ENCODE data around the gene ALOX5AP. TPM values are rescaled to one million over a fixed set of nuclear protein-coding genes. Genes with fewer than 3 reads are reported as not detected.

The ALOX5AP gene
- total RNA-seq = 1 to 10 TPM in 1 of 8 experiments, under 1 TPM in 3, not detected in 4; 0.50 to 1.6 (median 0.64) TPM

DNA sequence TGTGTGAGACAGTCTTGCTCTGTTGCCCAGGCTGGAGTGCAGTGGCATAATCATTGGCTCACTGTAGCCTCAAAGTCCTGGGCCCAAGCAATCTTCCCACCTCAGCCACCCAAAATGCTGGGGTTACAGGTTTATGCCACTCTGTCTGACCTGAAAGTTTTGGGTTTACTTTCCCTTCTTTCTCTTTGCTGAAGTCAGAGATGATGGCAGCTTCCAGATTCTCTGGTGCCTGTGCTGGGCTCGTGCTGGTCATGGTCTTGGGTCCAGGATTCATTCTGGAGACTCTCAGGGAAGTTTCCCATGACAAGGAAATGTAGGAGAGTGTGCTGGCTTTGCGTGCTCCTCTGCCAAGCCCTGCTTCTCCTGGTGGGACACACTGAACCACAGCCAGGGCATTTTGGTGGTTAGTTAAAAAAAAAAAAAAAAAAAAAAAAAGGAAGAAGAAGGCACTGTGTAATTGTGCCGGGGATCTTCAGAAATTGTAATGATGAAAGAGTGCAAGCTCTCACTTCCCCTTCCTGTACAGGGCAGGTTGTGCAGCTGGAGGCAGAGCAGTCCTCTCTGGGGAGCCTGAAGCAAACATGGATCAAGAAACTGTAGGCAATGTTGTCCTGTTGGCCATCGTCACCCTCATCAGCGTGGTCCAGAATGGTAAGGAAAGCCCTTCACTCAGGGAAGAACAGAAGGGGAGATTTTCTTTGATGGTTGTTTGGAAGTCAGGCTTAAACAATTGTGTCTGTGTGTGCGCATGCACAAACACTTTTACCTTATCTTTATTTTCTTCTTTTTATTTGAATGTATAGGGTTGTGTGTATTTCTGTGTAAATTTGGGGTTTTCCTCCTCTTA is at the start of gene ALOX5AP:
TSS of gene ALOX5AP (plus strand) at position 519 of the 847 bp plus-strand sequence. CDS start at position 582, 63 bp downstream.
- Histone ChIP-seq H3K4me1 (replicated peaks in 1 of 2) (peaks cover 34 to 42% of the 10 kb centered on the region in 2 donors), H3K4me3 (no peak within 1 kb of the TSS), H3K27ac (no peak within 1 kb of the TSS)
- no peak for ATAC-seq (replicated peaks in 6 of 8)
- 40 to 100% (median 83%) methylated on average over 1 to 6 of the region's 6 CpGs; no CpG with 5 or more reads in 3 of the 10 experiments for WGBS, 10 experiments
- in situ Hi-C loops (cut with MboI; ENCODE audit: low pct_unique_long_range_greater_than_20kb in 2 of 9, low sequenced_read_pairs in 9 of 9, unreplicated experiment in 9 of 9) = no loop called here

DNA sequence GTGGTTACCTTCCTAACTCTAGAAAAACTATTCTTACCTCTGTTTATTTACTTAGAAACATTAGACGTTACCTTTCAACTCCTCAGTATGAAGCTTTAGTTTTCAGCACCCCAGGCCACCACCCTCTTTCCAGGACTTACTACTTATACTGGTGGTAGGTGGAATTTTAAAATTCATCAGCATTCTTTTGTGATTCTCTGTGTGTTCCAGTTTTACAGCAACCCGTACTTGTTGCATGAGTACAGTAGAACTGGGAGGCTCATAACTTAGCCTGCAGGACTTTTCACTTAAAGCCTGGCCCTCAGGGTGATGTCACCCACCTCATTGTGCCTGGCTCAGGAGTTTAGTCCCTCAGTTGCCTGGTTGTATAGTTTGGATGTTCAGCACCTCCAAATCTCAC is 49.4 kb upstream of the ALOX5AP start:
- Histone ChIP-seq H3K4me1 (replicated peaks in 1 of 2) (peaks cover 7 to 12% of the 10 kb centered on the region in 2 donors), H3K4me3 (no peak overlapping the region), H3K27ac (no peak overlapping the region)
- ATAC-seq (replicated peaks in 6 of 8) = no peak
- 52 to 100% (median 73%) methylated on average over 1 to 2 of the region's 2 CpGs; no CpG with 5 or more reads in 3 of the 10 experiments for WGBS, 10 experiments
- in situ Hi-C loops (cut with MboI; ENCODE audit: low pct_unique_long_range_greater_than_20kb in 2 of 9, low sequenced_read_pairs in 9 of 9, unreplicated experiment in 9 of 9) = loop anchor here in 3 of 9 experiments (10.0 to 25.0 kb wide), 3 partner anchors 101 to 351 kb away; no protein-coding TSS in a partner anchor

DNA sequence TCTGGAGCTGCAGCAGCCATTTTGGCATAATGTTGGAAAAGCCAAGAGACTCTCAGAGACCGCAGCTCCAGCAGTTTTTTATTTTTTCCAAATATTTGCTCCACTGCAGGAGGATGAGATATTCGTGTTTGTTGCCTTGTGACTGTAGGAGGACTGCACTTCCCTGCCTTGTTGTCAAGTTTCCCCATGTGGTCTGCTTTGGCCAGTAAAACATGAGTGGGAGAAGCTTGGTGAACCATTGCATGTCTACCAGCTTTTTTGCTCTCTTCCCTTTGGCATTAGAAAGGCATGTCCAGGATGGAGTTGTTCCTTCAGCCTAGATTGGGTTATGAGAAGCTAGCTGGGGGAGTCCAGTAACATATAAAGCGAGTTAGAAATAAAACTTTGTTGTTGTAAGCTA is 47.7 kb upstream of the ALOX5AP start:
- in situ Hi-C loops (cut with MboI; ENCODE audit: low pct_unique_long_range_greater_than_20kb in 2 of 9, low sequenced_read_pairs in 9 of 9, unreplicated experiment in 9 of 9) = loop anchor here in 3 of 9 experiments (10.0 to 25.0 kb wide), 3 partner anchors 100 to 350 kb away; no protein-coding TSS in a partner anchor
- Histone ChIP-seq H3K27ac (no peak overlapping the region), H3K4me3 (no peak overlapping the region), H3K4me1 (replicated peaks in 1 of 2) (no peaks in the 10 kb centered on the region)
- WGBS, 10 experiments = 37 to 100% (median 71%) methylated on average over 1 to 3 of the region's 3 CpGs; no CpG with 5 or more reads in 1 of the 10 experiments
- ATAC-seq (replicated peaks in 6 of 8) = no peak

DNA sequence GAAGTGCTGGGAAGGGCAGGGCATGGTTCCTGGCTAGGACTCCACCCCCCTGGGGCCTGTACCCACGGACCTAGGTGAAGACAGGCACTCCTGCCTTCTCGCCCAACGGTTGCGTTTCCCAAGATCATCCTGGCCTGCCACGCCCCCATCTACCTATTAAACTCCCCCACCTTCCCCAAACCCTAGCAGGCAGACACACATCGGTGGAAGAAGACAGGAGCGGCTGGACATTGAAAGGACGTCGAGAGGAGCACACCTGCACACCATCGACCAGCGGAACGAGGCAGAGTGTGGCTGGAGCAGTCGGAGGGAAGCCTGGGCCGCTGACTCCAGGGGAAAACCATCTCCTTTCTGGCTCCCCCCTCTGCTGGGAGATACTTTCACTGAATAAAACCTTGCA is 45.6 kb upstream of the ALOX5AP start:
- H3K27ac ChIP-seq = no peak overlapping the region
- no peak for ATAC-seq (replicated peaks in 6 of 8)
- H3K4me1 ChIP-seq (replicated peaks in 1 of 2) = peaks cover 0 to 4% of the 10 kb centered on the region in 2 donors
- H3K4me3 ChIP-seq = no peak overlapping the region
- 80 to 100% (median 93%) methylated on average over 1 to 10 of the region's 14 CpGs; no CpG with 5 or more reads in 3 of the 10 experiments for WGBS, 10 experiments
- in situ Hi-C loops (cut with MboI; ENCODE audit: low pct_unique_long_range_greater_than_20kb in 2 of 9, low sequenced_read_pairs in 9 of 9, unreplicated experiment in 9 of 9) = loop anchor here in 3 of 9 experiments (10.0 to 25.0 kb wide), 3 partner anchors 98 to 348 kb away; no protein-coding TSS in a partner anchor

DNA sequence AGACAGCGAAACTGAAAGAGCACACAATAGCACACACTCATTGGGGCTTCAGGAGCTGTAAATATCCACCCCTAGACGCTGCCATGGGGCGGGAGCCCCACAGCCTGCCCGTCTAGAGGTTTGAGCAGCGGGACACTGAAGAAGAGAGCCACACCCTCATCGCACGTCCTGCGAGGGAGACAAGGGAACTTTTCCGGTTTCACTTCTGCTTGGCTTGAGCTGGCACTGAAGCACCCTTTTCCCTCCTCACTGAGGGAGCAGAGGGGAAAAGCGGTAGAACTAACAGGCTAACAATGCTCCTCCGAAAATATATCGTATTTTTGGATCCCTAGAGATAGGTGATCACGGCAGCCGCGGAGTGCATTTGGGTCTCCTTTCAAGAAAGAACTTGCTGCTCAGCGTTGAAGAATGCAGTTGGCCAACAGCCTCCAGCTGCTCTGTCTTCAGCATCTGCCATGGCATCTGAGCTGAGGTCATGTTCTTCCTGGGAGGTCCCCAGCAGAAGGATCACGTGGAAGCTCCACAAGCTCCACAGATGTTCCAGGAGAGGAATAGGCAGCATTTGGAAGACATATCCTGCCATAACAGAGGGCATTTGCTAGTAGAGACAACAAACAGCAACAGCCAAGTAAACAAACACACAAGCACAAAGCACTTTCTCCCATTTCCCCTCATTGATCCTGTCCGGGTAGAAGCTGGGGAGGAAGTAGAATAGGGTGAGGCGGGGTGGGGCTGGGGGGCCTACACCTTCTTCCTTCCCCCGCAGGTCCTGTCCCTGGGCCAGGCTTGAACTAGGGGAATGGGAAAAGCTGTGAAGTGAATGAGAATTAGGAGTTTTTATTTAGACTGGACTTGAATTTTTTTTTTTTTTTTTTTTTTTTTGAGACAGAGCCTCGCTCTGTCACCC is 44.8 kb upstream of the ALOX5AP start:
- peak in 3 of 8 experiments; percentile 96 to 97 (median 97) for ATAC-seq (replicated peaks in 6 of 8)
- 0 to 96% (median 74%) methylated on average over 1 to 13 of the region's 21 CpGs; no CpG with 5 or more reads in 1 of the 10 experiments for WGBS, 10 experiments
- Histone ChIP-seq H3K4me1 (replicated peaks in 1 of 2) (peaks cover 0 to 9% of the 10 kb centered on the region in 2 donors), H3K4me3 (no peak overlapping the region), H3K27ac (no peak overlapping the region)
- in situ Hi-C loops (cut with MboI; ENCODE audit: low pct_unique_long_range_greater_than_20kb in 2 of 9, low sequenced_read_pairs in 9 of 9, unreplicated experiment in 9 of 9) = loop anchor here in 2 of 9 experiments (25.0 kb wide), 2 partner anchors 97 to 347 kb away; no protein-coding TSS in a partner anchor

DNA sequence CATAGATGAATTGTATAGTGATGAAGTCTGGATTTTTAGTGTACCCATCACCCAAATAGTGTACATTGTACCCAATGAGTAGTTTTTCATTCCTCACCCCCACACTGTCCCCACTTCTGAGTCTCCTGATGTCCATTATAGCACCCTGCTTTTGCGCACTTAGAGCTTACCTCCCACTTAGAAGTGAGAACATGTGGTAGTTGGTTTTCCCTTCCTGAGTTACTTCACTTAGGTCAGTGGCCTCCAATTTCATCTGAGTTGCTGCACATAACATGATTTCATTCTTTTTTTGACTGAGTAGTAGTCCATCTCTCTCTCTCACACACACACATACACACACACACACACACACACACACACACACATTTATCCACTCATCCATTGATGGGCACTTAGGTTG is 43.2 kb upstream of the ALOX5AP start:
- in situ Hi-C loops (cut with MboI; ENCODE audit: low pct_unique_long_range_greater_than_20kb in 2 of 9, low sequenced_read_pairs in 9 of 9, unreplicated experiment in 9 of 9) = loop anchor here in 2 of 9 experiments (25.0 kb wide), 2 partner anchors 95 to 345 kb away; no protein-coding TSS in a partner anchor

DNA sequence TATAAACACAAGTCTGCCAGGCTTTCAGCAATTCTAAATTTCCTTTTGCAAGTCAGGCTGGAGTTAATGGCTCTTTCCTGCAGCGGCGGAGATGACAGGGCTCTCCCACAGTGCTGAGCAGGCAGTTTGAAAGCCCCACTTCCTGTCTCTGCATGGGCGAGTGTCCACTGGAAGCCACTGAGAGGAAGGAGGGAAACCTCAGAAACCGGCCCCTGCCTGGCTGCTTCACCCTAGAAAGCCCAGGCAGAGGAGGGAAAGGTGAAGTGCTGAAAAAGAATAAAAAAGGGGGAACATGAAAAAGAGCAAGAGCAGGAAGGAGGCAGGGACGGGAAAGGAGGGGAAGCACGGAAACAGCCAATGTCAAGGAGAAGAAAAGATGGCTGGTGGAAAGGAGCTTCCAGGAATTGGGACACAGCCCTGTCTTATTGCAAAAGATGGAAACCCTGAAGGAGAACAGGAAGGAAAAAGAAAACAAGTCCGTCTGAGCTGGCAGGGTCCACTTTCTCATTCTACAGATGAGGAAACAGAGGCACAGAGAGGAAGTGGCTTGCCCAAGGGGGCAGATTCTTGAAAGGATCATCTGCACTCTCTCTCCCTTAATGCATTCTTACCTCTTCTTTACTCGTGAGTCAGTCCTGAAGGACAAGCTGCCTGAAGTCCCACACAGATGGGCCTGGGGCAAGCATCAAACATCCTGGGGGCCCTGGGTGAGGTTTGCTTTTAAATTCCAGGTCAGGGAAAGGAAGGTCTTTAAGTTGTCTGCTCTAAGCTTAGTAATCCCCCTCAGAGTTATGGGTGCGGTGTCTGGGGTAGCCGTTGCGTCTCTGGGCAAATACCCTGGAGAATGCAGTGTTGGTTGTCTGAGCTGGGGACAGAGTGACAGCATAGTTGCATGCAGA is 38.8 kb upstream of the ALOX5AP start:
- Histone ChIP-seq H3K27ac (peak overlapping the region in 1 of 2 donors; percentile 25), H3K4me1 (replicated peaks in 1 of 2) (peaks cover 16 to 26% of the 10 kb centered on the region in 2 donors), H3K4me3 (no peak overlapping the region)
- peak in 6 of 8 experiments; percentile 27 to 58 (median 51) for ATAC-seq (replicated peaks in 6 of 8)
- in situ Hi-C loops (cut with MboI; ENCODE audit: low pct_unique_long_range_greater_than_20kb in 2 of 9, low sequenced_read_pairs in 9 of 9, unreplicated experiment in 9 of 9) = loop anchor here in 2 of 9 experiments (25.0 kb wide), 2 partner anchors 91 to 341 kb away; no protein-coding TSS in a partner anchor
- 24 to 82% (median 49%) methylated on average over 1 to 10 of the region's 11 CpGs for WGBS, 10 experiments

More for the DNA sequence above, 43.2 kb upstream of the ALOX5AP start:
- no peak for ATAC-seq (replicated peaks in 6 of 8)
- Histone ChIP-seq H3K4me1 (replicated peaks in 1 of 2) (peaks cover 10 to 15% of the 10 kb centered on the region in 2 donors), H3K4me3 (no peak overlapping the region), H3K27ac (no peak overlapping the region)
- WGBS, 10 experiments = 100% methylated on average over 1 of the region's 1 CpG; no CpG with 5 or more reads in 6 of the 10 experiments

DNA sequence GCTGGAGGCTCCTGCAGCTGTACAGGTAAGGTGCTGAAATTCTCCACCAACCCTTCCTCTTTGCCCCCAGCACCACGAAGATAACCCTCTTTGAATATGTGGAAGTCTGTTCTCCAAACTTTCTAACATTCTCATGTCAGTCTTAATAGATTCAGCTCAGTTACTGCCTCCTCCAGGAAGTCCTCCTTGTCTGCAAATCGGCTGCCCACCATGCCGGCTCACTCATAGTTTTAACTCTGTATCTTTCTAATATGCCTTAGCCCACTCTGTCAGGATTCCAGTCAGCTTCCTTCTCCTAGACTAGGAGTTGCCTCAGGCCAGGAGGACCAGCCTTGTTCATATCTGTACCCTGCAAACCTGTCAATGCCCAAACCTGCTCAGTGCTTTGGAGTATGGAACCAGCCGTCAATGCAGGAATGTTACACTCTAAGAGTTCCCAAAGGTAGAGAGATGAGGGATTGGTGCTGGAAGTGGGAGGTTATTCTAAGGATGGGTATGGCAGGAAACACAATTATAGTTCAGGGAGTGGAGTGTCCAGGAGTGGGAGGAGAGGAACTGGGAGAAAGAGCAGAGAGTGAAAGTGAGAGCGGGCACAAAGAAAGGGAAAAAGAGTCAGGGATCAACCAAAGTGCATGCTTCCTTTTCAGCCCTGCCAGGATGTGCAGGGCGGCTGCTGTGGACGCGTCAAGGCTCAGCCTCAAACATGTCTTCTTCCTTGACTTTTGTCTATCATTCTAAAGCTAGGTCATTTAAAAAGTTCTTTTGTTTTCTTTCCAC is 38.0 kb upstream of the ALOX5AP start:
- peak in 3 of 8 experiments; percentile 41 to 82 (median 57) for ATAC-seq (replicated peaks in 6 of 8)
- H3K27ac ChIP-seq = no peak overlapping the region
- peaks cover 16 to 26% of the 10 kb centered on the region in 2 donors for H3K4me1 ChIP-seq (replicated peaks in 1 of 2)
- H3K4me3 ChIP-seq = no peak overlapping the region
- WGBS, 10 experiments = 6 to 89% (median 80%) methylated on average over 3 to 8 of the region's 8 CpGs; no CpG with 5 or more reads in 1 of the 10 experiments
- in situ Hi-C loops (cut with MboI; ENCODE audit: low pct_unique_long_range_greater_than_20kb in 2 of 9, low sequenced_read_pairs in 9 of 9, unreplicated experiment in 9 of 9) = loop anchor here in 2 of 9 experiments (25.0 kb wide), 2 partner anchors 90 to 340 kb away; no protein-coding TSS in a partner anchor

DNA sequence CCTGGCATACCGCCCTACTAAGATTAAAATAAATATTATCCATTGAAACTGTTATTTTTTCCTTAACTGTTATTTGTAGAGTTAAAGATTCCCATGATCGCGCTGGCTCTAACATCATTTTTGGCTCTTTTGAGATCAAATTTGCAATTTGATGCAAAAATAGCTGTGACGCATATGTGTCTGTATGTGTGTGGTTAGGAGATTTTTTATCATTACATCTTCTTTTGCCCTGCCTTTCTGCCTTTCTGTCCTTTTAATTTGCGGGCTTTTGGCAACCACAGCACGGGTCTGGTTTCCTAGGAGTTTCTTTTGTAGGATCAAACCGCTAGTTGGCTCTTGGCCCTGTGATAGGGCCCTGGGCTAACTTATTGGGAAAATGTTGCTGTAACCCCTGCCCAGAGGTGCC is 37.3 kb upstream of the ALOX5AP start:
- H3K4me3 ChIP-seq = no peak overlapping the region
- 0 to 88% (median 66%) methylated on average over 3 to 7 of the region's 7 CpGs for WGBS, 10 experiments
- in situ Hi-C loops (cut with MboI; ENCODE audit: low pct_unique_long_range_greater_than_20kb in 2 of 9, low sequenced_read_pairs in 9 of 9, unreplicated experiment in 9 of 9) = loop anchor here in 2 of 9 experiments (25.0 kb wide), 2 partner anchors 89 to 339 kb away; no protein-coding TSS in a partner anchor
- peaks cover 16 to 26% of the 10 kb centered on the region in 2 donors for H3K4me1 ChIP-seq (replicated peaks in 1 of 2)
- ATAC-seq (replicated peaks in 6 of 8) = peak in 4 of 8 experiments; percentile 35 to 86 (median 78)
- no peak overlapping the region for H3K27ac ChIP-seq

DNA sequence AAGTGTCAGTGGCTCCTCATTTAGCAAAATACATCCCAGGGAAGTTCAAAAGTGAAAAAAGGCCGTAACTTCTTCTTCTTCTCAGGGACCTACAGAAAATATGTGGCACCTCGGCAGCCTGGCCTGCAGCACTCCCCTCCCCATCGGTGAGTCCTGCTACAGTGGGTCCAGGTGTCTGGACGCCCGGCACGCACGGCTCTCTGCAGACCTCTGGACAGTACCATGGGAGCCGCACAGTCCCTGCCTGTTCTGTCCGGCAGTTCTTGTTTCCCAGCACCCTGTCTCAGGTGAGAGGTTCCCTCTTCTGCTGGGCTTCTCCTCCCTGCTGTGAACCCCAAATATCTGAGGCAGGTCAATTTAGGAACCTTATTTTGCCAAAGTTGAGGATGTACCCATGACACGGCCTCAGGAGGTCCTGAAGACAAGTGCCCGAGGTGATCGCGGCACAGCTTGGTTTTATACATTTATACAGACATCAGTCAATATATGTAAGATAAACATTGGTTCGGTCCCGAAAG is 36.8 kb upstream of the ALOX5AP start:
- in situ Hi-C loops (cut with MboI; ENCODE audit: low pct_unique_long_range_greater_than_20kb in 2 of 9, low sequenced_read_pairs in 9 of 9, unreplicated experiment in 9 of 9) = loop anchor here in 2 of 9 experiments (25.0 kb wide), 2 partner anchors 89 to 339 kb away; no protein-coding TSS in a partner anchor
- ATAC-seq (replicated peaks in 6 of 8) = peak in 1 of 8 experiments; percentile 15
- Histone ChIP-seq H3K4me1 (replicated peaks in 1 of 2) (peaks cover 16 to 26% of the 10 kb centered on the region in 2 donors), H3K4me3 (no peak overlapping the region), H3K27ac (no peak overlapping the region)
- 66 to 100% (median 92%) methylated on average over 1 to 12 of the region's 15 CpGs; no CpG with 5 or more reads in 2 of the 10 experiments for WGBS, 10 experiments
